GM08714 (cell line): Measurements from ENCODE around the gene IRS4.

Experiments
- H3K4me3 ChIP-seq: fragments of 200-500 bp; sonication (Bioruptor generic); 2 replicates; pipeline ENCODE4 v1.5.1; 2014; ENCODE audit warnings: mild to moderate bottlenecking, low read length, inconsistent platforms
- ZNF274 ChIP-seq: IDR thresholded peaks from 2 replicates; pipeline ENCODE4 v1.6.1; 2012; ENCODE audit warnings: mild to moderate bottlenecking, low read depth, low read length

The IRS4 gene

DNA sequence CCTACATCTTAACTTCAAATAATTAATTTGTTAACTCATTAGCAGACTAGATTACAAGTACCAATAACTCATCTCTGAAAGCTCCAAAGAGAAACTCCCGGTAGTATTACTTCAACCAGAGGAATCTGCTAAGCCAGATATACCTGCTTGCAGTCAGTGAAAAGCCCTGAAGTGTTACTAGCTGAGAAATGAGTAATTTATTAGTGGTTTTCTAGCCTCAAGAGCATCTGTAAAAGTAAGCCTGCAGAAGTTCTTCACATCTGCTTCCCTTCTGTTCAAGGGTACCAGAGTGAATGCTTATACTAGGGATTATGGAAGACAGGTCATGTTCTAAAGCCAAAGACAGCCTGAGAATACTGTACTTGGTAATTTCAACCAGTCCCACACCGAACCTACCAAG, 34.7 kb downstream of the IRS4 start:
- no peak overlapping the region for H3K4me3 ChIP-seq
- TF ChIP-seq ZNF274 = no peak

DNA sequence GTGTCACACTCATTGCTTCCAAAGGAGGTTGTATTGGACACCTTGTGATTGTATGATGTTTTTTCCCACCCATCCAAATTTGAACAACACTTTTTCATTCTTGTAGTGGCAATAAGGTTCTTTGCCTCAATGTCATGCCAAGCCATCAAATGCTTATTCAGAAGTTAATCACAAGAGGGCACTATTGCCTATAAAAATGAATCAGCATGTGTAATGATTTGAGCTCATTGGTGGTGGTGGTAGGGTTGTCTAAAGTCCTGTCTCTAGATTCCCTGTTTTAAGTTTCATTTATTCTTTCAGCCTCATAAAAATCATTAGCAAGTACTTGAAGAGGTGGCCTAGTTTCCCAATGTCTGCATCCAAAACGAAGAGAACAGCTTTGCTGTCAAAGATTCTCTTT, 37.0 kb downstream of the IRS4 start:
- TF ChIP-seq ZNF274 = no peak
- no peak overlapping the region for H3K4me3 ChIP-seq

- H3K4me3 ChIP-seq = no peak overlapping the region
- TF ChIP-seq ZNF274 = no peak
These were observed 39.7 kb downstream of the IRS4 start for GRCh38 chrX:108696690-108697089.
